GM18508 (cell line): Measurements from ENCODE around the gene ARPP19.
"Not testable (repeated sequence)": the region's sequence is repeated elsewhere in the genome, so short reads cannot be mapped to it uniquely, and the experiment has no call there.

Experiments used
- ATAC-seq: cut with Tn5 transposase; IDR thresholded peaks from one replicate; pipeline ENCODE4 v1.9.1; 2021; ENCODE audit warnings: moderate number of reproducible peaks; ENCODE audit not compliant: insufficient read depth, unreplicated experiment

The ARPP19 gene

DNA sequence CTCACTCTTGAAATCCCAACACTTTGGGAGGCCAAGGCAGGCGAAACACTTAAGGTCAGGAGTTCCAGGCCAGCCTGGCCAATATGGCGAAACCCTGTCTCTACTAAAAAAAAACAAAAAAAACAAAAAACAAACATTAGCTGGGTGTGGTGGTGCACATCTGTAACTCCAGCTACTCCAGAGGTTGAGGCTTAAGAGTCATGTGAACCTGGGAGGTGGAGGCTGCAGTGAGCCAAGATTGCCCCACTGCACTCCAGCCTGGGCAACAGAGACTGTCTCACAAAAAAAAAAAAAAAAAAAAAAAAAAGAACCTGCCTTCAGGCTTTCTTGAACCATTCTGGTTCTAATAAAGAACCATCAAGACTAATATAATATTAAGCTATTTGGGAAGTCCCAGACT, 16.5 kb downstream of the ARPP19 start:
- no peak for ATAC-seq

DNA sequence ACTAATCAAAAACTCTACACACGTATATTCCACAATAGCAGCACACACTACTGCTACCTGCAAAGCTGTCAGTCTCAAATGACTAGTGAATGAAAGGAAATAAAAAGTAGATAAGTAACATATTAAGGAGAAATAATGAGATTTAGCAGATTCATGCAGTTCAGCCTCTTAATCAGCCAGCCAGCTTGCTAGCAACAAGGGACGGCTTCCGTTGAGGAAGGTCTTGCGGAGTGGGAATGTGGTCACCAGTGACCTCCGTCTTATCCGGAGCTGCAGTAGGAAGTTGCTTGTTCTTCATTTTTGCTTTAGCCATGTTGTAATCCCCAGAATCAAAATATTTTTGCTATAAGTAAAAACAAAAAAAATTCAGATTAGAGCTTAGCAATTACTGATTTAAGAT, 17.1 kb downstream of the ARPP19 start:
- no peak for ATAC-seq

DNA sequence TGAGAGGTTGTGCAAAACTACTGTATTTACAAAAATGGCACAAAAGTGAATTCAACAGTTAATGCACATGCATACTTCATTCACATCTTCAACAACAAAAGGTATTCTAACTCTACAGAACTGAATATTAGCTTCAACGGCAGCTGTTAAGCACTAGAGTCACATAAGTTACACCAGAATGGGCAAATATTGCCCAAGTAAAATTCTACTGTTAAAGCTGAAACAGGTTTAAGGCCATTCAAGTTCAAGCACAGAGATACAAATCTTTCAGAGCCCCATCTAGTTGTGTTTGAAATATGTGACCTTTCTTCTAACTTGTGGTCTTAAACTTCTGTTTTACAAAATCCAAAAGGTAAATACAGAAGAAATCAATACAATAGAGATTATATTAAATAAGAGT, 17.6 kb downstream of the ARPP19 start:
- ATAC-seq: not testable (repeated sequence)

DNA sequence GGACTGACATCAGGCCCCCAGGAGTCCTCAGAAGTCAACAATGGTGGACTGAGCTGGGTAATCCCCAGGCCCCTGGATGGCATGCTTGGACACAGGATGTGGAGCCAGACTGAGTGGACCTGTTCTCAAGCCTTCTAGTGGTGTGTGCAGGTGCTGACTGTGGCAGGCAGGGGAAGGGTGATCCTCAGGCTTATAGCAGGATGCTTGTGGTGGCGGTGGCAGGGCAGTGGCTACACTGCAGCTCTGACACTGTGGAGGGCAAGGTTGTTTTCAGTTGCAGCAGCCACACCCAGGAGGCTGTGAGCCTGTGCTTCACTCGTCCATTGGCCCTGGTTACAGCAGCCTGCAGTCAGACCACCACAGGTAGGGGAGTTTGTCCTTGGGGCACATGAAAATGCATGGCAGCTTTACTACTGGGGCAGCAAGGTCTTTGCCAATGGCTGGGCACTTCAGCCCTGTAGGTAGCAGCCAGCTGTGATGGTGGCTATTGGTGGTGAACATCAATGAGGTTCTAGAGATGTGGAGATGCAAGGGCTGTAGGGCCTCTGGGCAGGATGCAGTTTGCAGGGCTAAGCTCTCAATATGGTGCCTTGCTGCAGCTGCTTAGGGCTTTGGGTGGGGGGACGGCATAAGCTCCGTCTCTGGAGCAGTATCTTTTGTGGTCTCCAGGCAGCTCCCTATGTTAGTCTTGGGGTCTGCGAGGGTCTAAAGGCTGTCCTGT, 22.6 kb downstream of the ARPP19 start:
- ATAC-seq: no peak

DNA sequence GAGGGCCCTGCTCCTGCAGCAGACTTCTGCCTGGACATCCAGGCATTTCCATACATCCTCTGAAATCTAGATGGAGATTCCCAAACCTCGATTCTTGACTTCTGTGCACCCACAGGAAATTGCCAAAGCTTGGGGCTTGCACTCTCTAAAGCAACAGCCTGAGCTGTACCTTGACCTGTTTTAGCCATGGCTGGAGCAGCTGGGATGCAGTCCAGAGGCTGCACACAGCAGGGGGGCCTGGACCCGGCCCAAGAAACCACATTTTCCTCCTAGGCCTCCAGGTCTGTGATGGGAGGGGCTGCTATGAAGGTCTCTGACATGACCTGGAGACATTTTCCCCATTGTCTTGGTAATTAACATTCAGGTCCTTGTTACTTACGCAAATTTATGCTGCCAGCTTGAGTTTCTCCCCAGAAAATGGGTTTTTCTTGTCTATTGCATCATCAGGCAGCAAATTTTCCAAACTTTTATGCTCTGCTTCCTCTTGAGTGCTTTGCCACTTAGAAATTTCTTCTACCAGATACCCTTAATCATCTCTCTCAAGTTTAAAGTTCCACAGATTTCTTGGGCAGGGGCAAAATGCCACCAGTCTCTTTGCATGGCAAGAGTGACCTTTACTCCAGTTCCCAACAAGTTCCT, 28.3 kb downstream of the ARPP19 start:
- no peak for ATAC-seq

DNA sequence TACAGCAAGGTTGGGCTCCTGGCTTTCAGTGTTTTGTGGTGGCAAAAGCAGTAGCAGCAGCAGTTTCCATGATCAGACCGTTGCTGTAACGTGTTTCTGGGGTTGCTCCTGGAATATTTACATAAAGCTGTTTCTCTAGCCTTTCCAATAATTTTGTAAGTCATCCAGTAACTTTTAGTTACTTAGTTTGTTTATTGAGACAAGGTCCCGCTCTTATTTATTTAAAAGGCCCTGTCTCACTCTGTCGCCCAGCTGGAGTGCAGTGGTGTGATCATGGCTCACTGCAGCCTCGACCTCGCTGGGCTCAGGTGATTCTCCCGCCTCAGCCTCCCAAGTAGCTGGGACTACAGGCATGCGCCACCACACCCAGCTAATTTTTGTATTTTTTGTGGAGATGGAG, 31.4 kb downstream of the ARPP19 start:
- ATAC-seq: no peak

DNA sequence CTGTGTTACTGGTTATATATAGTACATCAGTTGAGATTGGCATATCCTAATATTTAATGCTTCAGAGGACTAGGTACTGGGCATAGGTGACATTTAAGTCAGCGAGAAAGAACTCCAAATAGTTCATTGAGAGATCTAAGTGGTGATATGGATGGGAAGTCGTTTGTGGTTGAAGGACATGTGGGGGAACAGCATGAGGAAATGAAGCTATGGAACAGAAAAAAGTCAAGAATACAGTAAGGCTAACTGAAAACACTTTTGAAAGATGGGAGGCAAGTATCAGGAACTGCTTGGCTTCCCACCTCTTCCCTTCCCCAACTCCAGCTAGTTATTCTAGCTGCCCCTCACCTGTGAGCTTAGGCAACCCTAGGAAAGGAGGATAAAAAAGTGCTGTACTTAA, 36.4 kb downstream of the ARPP19 start:
- ATAC-seq: no peak

DNA sequence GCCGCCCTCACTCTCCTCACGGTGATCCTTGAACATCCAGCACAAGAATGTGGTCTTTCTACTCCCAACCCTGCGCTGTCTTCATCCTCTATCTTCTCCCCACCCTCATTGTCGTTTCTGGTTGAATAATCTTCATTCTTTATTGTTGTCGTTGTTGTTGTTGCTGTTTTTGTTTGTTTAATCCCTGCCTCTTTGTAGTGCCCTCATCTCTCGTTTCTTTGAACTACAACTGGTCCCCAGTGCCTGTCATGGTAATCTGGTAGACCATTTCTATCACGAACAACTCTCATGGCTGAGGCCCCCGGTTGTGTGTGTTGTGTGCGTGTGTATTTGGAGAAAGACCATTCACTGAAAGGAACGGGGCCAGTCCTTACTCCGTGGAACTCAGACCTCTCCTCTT, 38.9 kb downstream of the ARPP19 start:
- ATAC-seq: no peak

DNA sequence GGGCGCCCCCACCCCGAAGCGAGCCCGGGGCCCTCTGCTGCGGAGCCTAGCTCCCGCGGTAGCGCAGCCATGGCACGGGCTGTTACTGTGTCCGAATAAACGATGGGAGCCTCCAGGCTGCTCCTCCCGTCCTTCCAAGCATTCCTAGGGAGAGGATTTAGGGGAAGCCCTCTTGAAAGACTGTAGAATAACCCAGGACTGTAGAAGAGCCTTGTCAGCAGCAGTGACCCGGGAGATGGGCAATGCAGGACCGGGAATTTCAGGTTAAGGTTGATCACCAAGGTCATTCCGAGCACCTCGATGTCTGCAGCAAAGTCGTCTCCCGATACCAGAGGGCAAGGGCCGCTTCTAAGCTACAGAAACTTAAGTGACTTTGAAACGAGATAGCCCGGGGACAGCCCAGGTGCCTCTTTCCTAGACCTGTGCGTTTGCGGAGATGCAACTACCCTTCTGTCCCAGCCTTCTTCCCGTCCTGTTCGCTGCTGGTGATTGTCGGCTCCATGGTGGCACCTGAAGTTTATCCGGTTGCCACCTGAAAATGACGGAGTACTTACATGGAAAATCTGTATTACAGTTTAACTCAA, 39.4 kb downstream of the ARPP19 start:
- ATAC-seq: no peak

DNA sequence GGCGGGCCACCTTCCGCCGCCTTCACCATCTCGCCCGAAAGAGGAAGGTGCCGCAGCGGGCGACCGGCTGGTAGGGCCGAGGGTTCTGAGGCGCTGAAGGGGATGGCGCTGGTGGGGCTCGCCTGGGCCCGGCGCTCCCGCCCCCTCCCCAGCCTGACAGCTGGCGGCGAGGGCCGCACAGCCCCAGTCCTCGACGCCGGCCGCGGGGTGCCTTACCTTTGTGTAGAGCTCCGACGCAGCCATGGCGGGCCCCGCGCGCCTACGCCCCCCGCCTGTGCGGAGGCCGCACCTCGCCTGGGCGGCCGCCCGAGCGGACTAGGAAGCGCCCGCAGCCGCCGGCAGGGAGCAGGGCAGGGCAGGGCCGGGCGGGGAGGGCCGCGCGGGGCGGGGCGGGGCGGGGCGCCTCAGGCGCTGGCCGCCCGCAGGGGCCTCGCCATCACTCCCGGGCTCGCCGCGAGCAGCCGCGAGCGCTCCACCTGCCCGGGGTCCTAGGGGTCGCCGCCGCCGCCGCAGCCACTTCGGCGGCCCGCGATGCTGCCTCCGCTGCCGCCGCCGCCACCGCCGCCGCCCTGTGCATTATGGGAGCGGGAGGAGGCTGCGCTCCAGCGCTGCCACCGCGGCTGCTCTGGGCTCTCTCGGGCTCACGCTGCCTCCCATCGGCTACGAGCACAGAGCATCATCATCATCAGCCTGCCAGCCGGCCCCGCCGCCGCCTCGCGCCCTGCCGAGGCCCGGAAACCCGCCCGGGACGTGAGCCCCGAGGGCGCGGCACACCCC, 40.1 kb downstream of the ARPP19 start, which contains the start of gene MYO5A:
Gene MYO5A, minus strand, starts transcription at position 317 of the 777 bp plus-strand sequence. Its CDS starts 74 bp downstream, at position 243.
- peak; percentile 54 for ATAC-seq

DNA sequence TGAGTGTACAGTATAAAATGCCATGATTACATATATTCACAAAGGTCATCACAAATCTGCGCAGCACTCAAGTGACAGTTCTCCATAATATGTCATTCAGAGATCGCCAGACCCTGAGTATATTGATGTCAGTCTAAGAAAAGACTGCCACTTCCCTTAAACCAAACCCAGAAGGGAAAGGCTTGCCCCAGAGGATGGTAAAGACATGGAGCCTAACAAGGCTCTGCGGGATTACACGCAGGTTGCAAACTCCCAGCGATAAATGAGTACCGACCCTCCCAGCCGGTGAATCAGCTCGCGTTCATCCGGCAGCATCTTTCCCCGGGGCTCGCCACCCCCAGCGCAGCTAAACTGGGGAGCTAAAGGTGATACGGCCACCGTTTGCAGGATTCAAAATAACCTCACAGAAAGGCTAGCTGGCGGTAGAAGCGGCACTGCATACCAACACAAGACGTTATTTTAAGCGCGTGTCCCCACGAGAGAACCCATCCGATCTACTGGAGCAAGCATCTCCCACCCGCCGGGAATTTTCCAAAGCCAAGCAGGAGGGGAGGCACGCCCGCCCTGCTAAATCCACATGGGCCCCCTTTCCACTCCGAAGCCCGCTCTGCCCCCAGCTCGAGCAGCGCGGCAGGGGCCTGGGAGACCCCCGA, 40.8 kb downstream of the ARPP19 start:
- peak; percentile 10 for ATAC-seq

DNA sequence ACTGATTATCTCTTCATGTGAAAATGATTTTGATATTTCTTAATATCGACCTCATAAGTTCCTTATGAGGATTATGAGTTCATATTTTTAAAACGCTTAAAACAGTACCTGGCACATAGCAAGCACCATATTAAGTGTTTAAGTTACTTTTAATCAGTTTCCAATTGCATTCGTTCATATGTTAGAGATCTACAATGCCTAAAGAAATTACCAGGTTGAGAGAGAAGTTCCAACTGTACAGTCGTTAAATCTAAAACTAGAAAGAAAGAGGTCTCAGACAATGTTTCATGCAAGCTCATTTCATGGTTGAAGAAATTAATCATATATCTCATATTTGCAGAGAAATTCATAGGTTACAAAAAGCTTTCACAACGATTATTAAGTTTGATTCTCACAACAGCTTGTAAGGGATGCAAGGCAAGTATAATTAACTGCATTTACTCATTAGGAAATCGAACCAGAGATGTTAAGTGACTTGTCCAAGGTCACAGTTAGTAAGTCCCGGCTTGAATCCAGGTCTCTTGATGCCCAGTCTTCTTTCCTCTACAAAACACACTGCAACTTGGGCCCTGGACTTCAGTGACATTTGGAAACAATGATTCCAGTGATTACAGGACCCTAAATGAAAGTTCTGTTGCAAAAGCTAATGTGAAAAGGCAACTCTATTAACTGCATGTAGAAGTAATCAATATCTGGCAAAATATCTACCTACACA, 41.5 kb downstream of the ARPP19 start:
- ATAC-seq: no peak

DNA sequence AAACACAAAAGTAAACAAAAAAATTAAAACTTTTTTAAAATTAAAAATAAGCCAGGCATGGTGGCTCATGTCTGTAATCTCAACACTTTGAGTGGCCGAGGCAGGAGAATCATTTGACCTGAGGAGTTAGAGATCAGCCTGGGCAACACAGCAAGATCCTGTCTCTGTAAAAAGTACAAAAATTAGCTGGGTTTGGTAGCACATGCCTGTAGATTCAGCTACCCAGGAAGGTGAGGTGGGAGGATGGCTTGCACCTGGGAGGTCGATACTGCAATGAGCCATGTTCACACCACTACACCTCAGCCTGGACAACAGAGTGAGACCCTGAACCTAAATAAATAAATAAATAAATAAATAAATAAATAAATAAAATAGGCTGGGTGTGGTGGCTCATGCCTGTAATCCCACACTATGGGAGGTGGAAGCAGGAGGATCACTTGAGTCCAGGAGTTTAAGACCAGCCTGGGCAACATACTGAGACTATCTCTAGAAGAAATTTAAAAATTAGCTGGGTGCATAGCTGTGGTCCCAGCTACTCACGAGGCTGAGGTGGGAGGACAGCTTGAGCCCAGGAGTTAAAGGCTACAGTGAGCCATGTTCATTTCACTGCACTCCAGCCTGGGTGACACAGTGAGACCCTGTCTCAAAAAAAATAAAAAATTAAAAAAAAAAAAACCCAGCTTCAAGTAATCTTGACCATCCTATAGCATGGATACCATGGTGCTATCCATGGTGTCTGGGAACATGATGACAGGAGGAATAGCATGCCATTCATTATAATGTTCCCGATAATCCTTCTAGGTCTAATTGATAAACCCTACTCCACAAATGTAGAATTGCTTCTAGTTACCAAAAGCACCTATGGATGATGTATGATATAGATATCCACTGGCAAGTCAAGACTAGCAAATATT, 44.4 kb downstream of the ARPP19 start:
- ATAC-seq: no peak

DNA sequence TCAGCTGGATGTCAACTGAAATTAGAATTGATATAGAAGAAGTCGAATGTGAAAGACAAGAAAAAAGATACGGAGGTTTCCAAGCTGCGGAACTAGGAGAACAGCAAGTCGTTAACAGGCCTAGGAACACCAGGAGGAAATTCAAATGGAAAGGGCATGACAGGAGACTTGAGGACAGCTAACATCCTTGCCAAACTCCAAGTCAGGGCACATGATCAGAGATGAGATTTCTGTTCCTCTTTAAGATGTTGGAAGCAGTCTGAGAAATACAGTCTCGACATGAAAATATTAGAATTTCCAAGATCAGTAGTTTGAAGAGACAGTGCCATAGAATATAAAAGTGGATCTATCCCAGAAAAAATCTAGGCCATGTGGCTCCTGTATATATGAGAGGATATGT, 45.2 kb downstream of the ARPP19 start:
- no peak for ATAC-seq

DNA sequence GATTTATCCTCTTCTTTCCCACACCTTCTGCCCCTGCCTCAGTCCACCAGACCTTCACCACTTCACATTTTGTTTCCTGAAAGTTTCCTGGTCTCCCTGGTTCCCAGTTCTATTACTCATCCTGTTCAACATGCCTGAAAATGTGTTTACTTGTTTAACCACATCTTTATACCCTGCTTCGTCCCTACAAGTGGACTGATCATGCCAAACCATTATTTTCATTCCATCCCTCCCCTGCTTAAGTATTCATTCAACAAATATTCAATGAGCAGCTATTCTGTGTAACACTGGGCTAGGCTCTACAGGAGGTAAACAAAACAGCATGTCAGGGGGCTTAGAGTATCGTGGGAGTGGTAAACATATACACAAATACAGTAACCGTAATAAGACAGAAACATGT, 45.6 kb downstream of the ARPP19 start:
- no peak for ATAC-seq

DNA sequence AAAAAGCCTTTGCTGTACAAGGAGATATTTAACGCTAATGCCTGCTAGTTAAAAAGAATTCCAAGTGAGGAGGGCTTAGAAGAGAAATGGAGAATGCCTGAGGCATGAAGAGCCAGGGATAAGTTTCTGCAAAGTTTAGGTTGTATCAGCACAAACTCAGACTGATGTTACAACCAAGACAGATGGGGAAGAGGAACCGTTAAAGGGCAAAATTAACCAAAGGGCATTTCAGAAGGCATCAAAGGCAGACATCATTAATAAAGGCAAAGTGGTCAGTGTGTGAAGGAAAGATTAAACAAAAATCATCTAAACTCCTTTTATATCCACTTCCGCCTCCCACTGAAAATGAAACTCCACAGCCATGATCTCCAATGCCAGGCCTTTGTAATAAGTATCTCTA, 47.1 kb downstream of the ARPP19 start:
- ATAC-seq: no peak

DNA sequence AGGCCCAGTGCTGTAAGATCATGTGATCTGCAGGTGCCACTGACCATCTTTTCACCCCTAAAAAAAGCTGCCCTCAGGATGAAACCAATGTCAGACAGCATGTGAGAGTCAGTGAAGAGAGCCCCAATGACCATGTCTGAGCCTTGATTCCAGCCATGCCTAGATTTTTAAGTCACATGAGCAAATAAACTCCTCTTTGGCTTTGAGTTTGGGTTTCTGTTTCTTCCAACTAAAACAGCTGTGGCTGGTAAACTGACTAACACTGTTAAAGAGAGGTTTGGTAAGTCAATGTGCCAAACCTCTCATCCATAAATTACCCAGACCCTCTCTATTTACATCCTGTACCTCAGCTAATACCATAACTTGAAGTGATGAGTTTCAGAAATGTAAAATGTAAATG, 48.4 kb downstream of the ARPP19 start:
- no peak for ATAC-seq

DNA sequence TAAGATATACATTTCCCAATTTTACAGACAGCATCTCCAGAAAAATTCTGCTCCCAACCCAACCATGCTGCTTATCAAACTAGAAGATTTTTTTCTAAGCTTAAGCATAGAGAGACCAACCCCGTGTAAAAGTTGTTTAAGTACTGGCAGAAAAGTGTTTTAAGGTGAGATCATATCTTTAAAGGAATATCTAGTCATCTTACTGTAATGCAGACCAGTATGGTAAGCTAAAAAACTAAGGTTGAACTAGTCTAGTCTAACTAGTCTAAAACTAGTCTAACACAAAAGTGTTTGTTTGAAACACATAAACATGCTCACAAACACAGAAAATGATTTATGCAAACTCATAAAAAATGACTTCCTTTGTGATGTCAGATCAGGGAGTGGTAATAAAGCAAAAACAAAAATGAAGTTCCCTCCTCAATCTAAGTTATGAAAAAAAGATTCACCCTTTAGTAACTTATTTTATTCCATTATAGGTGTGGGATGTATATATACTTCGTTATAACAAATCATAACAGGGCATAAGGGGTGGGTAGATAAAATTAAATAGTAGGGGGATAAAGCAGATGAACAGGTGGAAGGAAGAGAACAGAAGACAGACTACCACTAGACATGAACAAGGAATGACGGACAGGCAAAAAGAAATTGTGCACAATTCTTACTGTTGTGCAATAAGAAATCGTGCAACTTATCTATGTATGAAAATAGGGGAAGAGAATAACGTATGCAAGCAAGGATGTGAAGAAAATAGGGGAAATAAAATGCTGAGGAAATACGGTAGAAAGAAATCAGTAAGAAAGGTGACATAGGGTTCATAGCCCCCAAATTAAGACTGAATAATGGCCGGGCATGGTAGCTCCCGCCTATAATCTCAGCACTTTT, 50.1 kb downstream of the ARPP19 start:
- ATAC-seq: no peak
